Activated CD4-positive, CD25-positive, alpha-beta regulatory T cell (primary cell): ENCODE data around the gene LRP5.

Source experiments
- DNase-seq, 4 experiments: peaks; one replicate each; lab custom pipeline; 2025; lab: John Stamatoyannopoulos, UW

Gene LRP5

DNA sequence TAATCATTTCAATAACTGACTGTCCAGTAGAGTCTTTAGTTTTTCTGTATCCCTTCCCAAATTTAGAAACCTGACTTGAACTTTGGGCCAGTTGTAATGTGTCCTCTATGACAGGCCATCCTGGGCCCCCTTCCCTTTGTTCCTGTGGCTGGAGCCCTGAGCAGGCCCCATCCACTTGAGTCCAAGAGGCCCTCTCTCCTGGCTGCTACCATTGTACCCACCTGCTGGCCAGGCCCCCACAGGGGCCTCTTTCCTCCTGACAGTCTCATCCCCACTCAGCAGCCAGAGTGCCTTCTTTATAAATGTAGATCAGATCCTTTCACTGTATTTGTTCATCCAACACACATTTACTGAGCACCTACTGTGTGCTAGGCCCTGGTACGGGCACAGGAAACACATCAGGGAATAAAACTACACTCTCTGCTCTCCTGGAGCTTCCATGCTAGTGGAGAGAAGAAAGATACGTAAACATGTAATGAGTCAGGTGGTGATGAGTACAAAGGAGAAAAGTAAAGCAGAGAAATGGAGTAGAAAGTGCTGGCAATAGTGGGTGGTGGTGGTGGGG lies 2.7 kb upstream of the LRP5 start:
- DNase-seq, result no peak

DNA sequence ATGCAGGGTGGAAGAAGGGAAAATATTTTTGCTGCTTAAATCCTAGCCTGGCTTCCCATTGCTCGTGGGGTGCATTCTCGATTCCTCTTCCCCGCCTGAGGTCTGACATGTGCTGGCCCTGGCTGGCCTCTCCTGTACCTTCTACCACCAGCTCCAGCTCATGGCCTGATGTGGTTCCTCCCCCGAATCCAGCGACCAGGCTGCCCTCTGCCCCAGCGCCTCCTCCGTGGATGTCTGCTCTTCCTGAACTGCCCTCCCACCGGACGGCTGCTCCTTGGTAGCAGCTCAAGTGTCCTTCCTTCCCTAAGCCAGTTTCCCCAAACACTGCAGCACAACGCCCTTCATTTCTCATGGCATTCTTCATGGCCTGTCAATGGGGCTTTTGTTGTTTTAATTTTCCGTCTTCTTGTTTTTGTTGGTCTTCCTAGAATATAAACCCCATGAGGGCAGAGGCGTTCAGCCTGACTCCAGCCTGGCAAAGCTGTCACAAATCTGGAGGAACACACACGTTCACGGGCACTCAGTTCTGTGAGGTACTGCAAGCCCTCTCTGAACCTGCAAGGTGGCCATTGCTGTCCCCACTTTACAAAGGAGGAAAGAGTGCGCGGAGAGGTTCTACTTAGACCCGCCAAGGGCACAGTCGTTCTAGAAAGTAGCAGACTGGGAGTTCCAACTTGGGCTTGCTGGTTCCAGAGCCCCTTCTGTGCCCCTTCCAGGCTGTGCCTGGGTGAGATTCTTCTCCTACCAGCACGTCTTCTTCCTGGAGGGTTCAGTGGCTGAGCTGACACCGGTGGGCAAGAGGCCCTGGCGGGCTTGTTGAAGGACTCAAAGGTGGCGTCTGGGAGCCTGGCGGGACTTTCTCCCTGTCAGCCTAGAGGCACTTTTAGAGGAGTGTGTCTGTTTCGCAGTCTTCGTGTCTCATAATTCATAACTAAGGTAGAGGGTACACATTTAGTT lies 953 bp upstream of the LRP5 start:
- no peak for DNase-seq

DNA sequence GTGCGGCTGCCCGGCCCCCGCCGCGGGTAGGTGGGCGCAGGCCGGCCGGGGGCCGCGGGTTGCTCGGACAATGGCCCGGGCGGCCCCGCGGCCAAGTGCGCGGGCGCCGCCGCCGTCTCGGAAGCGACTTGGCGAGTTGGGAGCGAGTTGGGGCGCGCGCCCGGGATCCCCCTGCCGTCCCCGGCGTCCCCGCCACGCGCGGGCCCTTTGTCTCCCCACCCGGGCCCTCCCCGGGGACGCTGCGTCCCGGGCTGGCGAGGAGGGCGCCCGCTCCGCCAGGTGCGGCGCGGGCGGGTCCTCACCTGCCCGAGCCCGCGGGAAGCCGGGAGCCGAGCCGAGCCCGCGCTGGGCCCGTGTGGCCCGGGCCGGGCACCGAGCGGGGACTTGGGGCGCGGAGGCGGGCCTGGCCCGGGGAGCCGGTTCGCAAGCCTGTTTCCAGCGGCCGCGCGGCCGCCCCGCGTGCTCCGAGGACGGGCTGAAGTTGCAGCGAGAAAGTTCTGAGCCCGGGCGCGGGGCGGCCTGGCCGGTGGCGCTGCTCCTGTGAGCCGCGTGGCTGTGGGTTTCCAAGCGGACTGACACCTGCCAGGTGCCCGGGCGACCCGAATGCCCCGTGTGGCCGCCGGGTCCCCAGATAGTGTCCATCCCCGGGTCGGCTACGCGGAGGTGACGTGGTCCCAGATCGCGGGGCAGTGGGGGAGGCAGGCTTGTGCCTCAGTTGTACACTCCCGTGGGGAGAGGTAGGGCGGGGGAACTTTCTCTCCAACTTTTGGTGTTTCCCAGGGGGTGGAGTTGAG lies 586 bp downstream of the LRP5 start:
- DNase-seq, result no peak

DNA sequence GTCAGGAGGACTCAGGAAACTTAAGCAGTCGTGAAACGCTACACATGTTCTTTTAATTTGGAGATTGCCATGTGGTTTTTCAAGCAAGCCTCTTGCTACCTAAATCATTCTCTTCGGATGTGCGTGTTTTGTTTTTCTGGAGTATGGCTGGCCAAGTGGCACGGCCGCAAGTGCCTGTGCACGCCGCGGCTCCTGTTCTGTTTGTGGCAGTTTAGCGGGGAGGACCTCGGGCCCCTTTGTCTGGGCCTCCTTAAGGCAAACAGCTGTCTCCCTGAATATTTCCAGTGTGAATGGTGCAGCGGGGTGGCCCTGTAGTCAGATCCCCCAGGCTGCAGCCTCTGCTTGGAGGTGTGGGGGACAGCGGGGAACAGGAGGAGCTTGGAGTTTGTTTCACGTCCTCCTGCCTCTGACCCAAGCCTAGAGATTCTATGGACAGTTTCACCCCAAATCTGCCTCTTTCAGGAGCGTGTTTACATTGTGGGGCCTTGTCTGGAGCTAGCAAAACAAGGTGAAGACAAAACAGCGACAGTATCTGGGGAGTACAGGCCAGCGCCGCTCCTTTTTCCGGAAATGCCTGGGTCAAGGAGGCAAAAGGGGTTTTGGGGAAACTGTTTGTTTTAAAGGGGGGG lies 1.3 kb downstream of the LRP5 start:
- DNase-seq, result no peak

DNA sequence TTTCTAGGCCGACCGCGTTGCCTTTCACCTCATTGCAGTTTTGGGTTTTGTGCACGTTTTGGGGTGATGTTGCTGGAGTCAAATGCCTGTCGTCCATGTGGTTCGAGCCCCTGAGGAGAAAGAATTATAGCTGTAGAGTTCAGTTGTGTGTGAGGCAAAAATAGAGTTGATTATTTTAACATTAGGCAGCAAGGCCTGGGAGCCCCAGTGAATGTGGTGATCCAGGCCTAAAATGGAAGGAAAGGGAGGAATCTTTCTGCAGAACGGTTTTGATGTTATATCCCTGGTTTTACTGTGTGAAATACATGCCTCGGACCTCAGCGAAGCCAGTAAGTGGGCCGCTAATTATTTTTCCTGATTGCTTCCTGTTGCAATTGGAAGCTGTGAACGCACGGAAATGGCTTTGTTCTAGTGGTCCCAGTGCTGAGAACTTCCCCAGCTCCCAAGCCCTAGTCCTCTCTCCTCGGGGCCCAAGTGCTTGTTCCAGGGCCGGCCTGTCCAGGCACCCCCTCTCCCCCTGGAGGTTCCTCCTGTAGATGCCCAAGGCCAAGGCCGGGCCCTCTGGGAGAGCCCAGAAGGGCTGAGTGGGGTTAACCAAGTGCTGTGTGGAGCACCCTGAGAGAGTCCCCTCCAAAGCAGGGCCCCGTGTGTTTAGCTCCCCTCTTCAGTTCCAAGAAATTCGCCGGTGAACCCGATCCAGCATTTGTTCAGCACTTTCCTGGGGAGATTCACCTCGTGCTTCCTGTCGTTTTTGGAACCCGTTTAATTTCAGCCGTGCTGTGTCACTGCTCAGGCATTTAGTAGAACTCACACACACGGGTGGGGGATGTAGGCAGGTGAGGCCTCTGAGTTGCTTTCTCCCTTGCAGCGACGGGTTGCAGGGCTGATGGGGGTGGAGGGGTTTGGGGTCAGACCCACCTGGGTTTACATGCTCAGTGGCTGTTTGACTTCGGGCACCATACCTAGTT lies 2.1 kb downstream of the LRP5 start:
- no peak for DNase-seq

DNA sequence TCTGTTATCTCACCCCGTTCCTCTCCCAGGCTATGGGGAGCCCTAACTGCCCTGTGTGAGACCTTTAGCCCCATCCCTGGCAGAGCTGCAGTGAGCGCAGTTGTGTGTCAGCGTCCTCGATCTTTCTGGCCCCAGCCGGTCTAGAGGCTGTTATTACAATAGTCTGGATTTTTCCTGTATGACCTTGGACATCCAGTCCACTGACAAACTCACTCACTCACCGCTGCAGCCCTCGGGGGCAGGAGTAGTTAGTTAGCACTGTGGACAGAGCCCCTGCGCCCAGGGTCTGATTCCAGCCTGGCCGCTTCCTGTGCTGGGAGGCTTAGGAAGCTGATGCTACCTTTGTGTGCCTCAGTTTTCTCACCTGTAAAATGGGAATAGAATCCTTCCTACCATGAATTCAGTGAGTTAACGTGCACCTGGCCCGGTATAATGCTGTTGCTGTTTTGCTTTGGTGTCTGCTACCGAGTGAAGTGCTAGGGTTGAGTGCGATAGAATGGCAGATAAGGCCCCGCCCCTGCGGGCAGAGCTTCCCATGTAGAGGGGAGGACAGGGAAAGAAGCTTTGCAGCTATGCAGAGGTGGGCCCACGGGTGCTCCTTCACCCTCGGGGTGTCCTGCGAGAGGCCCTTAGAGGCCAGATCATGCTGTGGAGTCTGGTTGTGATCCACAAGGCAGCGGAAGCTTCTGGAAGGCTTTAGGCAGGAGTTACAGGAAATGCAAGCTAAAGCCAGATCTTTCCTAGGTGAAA lies 3.0 kb downstream of the LRP5 start:
- no peak for DNase-seq

DNA sequence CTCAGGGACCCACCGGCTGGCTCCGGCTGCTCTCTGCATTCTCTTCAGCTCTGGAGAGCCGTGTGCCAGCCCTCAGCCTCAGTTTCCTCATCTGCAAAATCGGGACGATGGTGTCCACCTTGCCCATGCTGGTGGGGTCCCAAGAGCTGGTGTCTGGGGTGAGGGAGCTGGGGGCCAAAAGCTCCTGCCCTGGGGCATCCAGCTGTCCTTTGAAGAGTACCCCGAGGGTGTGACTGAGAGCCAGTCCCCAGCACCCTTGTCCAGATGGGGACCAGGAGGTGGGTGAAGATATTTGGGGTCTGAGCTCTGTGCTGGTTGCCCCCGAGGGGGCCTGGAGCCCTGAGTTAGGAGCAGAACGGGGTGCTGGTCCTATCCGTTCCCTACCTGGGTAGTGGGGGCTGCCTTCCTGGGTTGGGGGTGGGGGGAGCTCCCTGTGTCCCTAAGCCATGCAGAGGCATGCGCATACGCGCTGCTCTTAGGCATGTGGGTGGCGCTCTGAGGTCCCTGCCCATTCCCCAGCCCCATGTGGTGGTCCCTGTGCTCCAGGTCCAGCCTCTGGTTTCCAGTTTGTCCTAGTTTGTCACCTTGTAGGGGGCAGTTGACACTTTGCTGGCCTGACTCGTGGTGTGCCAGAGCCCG lies 4.9 kb downstream of the LRP5 start:
- no peak for DNase-seq

DNA sequence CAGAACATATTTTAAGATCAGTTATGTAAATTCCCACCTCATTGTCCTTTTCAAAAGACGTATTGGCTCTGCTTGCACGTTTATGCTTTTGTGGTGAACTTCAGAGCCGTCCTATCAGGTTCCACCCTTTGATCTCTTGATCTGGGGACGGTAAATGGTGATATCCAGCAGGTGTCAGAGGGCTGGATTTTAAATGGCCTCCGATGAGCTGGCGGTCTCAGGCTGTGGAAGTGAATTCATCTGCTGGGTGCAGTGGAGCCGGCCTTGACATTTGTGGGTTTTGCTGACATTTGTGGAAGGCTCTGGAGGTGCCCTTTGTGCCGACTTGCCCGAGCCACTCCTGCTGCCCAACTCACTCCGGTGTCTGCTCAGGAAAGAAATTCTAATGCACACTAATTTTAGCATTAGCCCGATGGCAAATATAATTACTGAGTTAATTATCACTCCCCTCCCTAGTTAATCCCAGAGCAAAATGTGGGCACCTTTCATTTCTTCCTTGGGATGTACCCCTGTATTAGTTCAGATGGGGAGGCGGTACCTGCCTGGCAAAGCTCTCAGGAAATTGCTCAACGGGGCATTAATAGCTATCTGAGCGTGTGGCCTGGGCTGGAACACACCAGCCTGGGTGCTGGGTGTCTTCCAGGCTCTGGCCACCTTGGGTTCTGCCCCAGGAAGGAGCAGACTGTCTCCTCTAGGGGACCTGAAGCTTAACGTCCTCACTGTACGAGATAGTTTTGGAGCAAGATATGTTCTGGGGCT lies 9.1 kb downstream of the LRP5 start:
- DNase-seq, result no peak

DNA sequence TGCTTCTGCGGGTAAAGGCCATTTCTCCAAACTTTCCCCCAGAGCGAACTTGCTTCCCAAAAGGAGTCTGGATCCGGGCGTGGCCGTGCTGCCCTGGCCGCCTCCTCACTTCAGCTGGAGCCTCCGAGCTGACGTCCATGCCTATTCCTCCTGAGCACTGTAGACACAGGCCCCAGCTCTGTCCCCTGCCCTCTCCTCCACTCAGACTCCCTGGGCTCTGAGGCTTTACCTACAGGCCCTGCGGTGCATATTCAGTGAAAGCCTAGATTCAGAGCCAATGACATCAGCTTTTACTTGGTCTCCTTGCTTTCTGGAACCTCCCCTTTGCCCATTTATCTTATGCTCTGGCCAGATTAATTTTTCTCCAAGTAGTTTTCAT lies 9.7 kb downstream of the LRP5 start:
- no peak for DNase-seq

DNA sequence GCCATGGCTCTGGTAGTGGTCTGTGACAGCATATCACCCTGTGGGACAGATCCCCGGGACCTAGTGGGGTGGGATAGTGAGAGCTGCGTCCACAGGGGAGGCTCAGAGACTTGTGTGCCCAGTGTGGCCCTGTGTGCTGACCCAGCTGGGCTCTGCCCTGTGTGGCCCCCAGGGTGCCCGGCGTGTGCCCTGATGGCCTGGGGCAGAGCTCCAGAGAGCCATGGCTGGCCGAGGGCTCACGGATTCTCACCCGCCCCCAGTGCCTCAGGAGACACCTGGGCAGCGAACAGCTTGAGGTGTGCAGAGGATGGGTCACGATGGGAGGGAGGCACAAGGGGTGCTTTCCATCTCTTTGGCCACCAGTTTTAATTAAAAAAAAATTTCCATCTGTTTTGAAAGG lies 11.8 kb downstream of the LRP5 start:
- DNase-seq, result no peak

DNA sequence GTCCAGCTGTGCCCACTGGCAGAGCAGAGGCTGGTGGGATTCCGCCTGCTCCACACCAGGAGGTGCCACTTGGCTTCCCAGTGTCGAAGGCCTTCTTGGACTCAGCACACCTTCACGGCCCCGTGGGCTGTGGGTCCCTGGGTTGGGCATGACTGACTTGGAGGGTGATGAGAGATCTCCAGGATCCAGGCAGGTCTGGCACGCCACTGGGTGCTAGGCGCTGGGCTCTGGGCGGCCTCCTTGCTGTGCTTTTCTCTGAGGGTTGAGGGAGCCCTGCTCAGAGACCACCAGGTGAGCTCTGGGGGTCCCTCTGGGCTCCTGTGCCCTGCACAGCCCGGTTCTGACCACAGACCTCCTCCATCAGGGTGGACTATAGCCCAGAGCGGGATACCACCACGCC lies 12.3 kb downstream of the LRP5 start:
- DNase-seq, result no peak

DNA sequence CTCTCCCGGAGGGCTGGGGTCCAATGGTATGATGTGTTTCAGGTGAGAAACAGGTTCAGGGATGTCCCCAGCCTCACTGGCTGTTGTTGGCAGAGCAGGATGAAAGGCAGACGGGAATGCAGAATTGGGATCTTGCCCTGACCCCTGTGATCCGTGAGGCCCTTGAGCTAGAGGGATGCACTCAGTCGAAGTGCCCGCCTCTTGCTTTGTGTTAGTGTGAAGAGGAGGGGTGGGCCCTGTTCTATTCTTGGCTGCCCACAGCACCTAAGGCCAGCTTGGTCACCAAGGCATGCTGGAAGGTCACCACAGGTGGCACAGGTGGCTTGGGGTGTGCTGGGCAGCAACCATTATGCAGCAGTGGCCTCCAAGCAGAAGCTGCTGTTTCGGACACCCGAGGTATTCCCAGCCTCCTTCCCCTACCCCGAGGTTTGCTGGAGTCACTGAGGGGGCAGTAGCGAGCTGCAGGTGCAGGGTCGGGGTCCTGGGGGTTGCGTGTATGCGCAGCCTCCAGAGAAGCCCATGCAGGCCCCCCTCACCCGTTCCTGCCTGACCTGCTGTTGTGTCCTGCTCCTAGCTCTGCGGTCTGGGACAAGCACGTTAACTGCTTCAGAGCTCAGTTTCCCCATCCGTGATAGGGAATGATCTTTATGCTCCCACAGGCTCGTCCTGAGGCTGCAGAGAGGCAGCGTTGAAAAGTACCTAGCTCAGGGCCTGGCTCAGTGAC lies 13.0 kb downstream of the LRP5 start:
- no peak for DNase-seq

DNA sequence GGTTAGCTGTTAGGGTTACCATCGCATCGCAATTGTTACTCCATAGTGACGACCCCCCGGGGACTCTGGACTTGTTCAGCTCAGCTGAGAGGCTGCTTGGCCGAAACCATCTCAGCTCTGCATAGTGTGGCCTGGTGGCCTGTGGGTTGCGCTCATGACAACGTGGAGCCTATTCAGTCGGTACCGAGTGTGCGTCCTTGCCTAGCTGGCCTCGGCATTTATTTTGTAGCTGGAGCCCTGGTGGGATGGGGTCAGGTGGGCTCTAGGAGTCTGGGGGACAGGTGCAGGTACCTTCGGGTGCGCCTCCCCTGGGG lies 13.5 kb downstream of the LRP5 start:
- DNase-seq, result no peak

DNA sequence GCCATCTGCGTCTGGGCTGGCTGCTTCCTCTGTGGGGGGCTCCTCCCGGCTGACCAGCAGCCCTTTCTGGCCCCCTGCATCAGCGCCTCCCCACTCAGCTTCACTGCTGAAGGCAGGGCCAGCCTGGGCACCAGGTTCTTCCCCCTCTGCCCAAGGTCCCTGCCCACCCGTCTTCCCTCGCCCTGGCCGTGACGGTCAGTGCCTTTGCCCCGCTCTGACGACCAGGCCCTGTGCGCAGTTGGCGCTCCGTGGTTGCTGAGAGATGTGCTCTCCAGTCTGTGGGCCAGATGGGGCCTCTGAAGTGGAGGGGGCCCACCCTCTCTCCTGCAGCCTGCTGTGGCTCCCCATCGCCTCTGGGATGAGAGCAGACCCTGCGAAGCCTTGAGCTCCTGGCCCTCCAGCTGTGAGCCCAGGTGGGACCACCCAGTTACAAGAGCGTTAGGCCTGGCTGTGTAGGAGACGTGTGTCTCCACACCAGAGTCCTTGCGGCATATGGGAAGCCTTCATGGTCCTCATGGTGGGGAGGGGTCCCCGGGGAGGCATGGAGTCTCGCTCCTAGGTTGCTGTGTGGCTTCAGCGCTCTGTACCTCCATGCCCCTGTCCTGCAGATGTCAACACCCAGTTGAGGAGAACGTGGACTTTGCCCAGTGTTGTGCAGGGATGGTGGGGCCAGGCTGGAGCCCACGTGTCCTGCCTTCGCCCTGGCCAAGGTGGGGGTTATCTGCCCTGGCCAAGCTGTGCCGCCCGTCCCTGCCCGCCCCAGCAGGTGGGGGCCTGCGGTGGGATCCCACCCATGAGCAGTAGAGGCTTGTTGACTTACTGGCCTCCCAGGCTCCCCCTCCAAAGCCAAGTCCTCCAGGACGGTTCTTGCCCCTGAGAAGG lies 14.2 kb downstream of the LRP5 start:
- no peak for DNase-seq

DNA sequence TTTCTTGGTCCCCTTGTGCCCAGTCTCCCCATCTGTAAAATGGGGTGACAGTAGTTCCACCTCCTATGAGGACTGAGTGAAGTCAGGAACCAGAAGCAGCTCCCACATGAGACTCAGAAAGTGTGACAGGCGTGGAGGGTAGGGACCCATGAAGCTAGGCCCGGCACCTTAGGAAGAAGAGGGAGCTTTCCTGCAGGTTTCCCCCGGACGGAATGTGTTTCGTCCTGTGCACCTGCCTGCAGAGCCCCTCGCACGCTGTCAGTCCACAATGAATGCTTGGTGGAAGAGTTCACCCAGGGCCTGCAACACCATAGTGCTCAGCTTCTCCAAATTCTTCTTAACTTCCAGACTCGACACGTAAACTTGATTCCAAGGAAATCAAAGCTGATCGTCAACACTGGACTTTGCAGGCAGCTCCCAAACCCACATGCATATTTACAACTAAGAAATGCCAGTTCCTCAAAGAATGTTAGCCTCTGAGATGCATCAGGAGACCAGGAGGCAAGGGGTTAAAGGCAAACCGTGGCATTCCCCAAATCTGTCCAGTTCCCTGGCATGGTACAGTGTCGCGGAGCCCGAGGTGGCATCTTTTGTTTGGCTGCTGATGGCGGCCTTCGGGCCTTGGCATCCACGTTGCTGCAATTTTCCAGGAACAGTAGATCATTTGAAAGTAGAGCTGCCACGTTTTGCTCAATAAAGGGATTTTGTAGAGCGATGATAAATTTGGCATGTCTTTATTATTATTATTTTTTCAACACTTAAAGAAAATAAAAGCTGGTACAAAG lies 15.4 kb downstream of the LRP5 start:
- DNase-seq, result no peak

DNA sequence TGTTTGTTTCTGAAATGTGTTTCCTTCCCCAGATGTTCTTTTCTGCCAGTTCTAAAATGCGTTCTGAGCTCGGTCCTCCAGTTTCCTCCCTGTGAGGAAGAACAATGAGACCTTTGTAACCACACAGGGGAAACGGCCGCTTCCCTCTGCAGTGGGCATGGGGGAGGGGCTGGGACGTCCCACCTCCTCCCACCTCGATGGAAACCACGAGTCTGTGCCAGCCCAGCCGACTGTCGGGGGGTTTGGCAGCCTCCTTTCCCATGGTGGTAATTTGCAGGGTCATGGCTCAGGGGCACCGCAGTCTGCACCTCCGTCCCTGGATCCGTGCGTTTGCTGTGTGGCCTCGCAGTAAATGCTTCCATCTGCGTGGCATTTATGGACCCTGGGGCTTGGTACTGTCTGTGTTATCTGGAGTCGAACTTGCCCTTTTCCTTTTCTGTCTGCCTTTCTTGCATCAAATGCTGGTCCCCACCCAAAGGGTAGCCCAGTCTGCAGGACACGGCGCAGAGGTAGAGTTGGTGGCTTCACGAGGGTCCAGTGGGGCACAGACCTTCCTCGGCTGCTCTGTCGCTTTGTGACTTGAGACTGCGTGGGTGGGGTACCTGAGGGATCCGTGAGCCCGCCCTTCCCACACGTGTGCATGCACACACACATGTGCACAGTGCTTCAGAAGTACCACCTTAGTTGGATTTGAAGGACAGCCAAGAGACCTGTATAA lies 16.1 kb downstream of the LRP5 start:
- DNase-seq, result no peak
